AG04450 (cell line): Measurements from ENCODE around the gene CEACAM18. TPM values are rescaled to one million over a fixed set of nuclear protein-coding genes. Genes with fewer than 3 reads are reported as not detected.
A peak's percentile ranks its signal among the peaks of the same experiment; 100 is the strongest.

ENCODE experiments used
- CTCF ChIA-PET: fragments of 300-600, 350-600 bp; formaldehyde crosslinking; extraction: SDS; loops from one replicate; lab custom pipeline; 2022; ENCODE audit warnings: antibody characterized with exemption, inconsistent platforms; lab: Charles Lee
- POLR2A ChIA-PET: fragments of 350-600 bp; formaldehyde crosslinking; extraction: SDS; loops from one replicate; lab custom pipeline; 2021; ENCODE audit warnings: antibody characterized with exemption, inconsistent platforms; lab: Yijun Ruan, JAX
- DNase-seq: peaks from one replicate; pipeline ENCODE4 v3.0.0-alpha.2; 2011; ENCODE audit warnings: low read depth, low spot score
- H3K27ac ChIP-seq: one replicate; pipeline ENCODE4 v1.5.1; 2012; ENCODE audit warnings: low read depth, low read length, control low read depth
- H3K27me3 ChIP-seq: one replicate; pipeline ENCODE4 v1.6.0; 2012; ENCODE audit warnings: low read length; ENCODE audit not compliant: control insufficient read depth, insufficient read depth
- H3K4me3 ChIP-seq: 2 replicates; pipeline ENCODE4 v1.5.1; 2011; ENCODE audit warnings: mild to moderate bottlenecking, low read depth, low read length, control low read depth
- H3K9me3 ChIP-seq: 2 replicates; pipeline ENCODE4 v1.5.1; 2012; ENCODE audit warnings: low read length; ENCODE audit not compliant: control insufficient read depth, insufficient read depth
- CTCF ChIP-seq: IDR thresholded peaks from 2 replicates; pipeline ENCODE4 v1.5.1; 2011; ENCODE audit warnings: low read depth, low read length, control low read depth, inconsistent platforms
- polyA plus RNA-seq: library from polyadenylated mRNA; depleted of rRNA; stranded (reverse); fragments of >200 nt; gene quantifications from 2 replicates; pipeline ENCODE4 v1.2.3, GENCODE V29; 2011

Gene CEACAM18
- polyA plus RNA-seq, 1 experiment = not detected

- Histone ChIP-seq H3K9me3 (no peaks in the 10 kb centered on the region), H3K27ac (no peak overlapping the region), H3K27me3 (no peaks in the 10 kb centered on the region), H3K4me3 (no peak overlapping the region)
- CTCF ChIA-PET = interaction anchor here (0.7 to 5.4 kb wide), 18 partner anchors 10 to 311 kb away, joined by 3 to 128 read pairs (median 4); partner anchors contain the start of gene SIGLEC5
- no peak for DNase-seq
- TF ChIP-seq CTCF = no peak
- POLR2A ChIA-PET = no interaction called here
Observed at GRCh38 chr19:51472607-51473006, 5.7 kb upstream of the CEACAM18 start.

- Histone ChIP-seq H3K27me3 (no peaks in the 10 kb centered on the region), H3K27ac (no peak overlapping the region), H3K9me3 (no peaks in the 10 kb centered on the region), H3K4me3 (no peak overlapping the region)
- peak; percentile 30 for DNase-seq
- TF ChIP-seq CTCF = peak; percentile 77
- CTCF ChIA-PET = interaction anchor here (0.7 to 5.4 kb wide), 19 partner anchors 10 to 311 kb away, joined by 3 to 128 read pairs (median 4); partner anchors contain the start of gene SIGLEC5
- POLR2A ChIA-PET = no interaction called here
Observed at GRCh38 chr19:51473009-51473707, 5.2 kb upstream of the CEACAM18 start.

- Histone ChIP-seq H3K4me3 (no peak overlapping the region), H3K9me3 (peaks cover 6% of the 10 kb centered on the region; the same call in 1 of the 2 replicates)
Observed at GRCh38 chr19:51476164-51476563, 2.2 kb upstream of the CEACAM18 start.

GRCh38 chr19:51477344-51477743, 995 bp upstream of the CEACAM18 start:
- Histone ChIP-seq H3K9me3 (peaks cover 6% of the 10 kb centered on the region; the same call in 1 of the 2 replicates), H3K27ac (no peak overlapping the region), H3K27me3 (no peaks in the 10 kb centered on the region), H3K4me3 (no peak overlapping the region)
- no peak for DNase-seq
- POLR2A ChIA-PET = no interaction called here
- TF ChIP-seq CTCF = no peak
- CTCF ChIA-PET = interaction anchor here (0.7 kb wide), 1 partner anchor 332 kb away, joined by 3 read pairs; no protein-coding TSS in a partner anchor

More at GRCh38 chr19:51476164-51476563, 2.2 kb upstream of the CEACAM18 start:
- POLR2A ChIA-PET = no interaction called here
- CTCF ChIA-PET = interaction anchor here (0.6 to 5.4 kb wide), 2 partner anchors 183 to 302 kb away, joined by 5 to 128 read pairs; no protein-coding TSS in a partner anchor
- no peak for DNase-seq
- no peak for TF ChIP-seq CTCF
- no peaks in the 10 kb centered on the region for H3K27me3 ChIP-seq
- no peak overlapping the region for H3K27ac ChIP-seq
